ENCODE results near the gene FAM184B.
A peak's percentile ranks its signal among the peaks of the same experiment; 100 is the strongest.

The FAM184B gene

GRCh38 chr4:17763416-17763815, 18.0 kb downstream of the FAM184B start:
- Histone ChIP-seq H3K9me2 (replicated peaks; ENCODE audit: insufficient read depth, low read length) (no peaks in the 10 kb centered on the region), H3K27me3 (replicated peaks; ENCODE audit: insufficient read depth, low read length) (no peaks in the 10 kb centered on the region), H3K4me1 (ENCODE audit: low read length) (no peaks in the 10 kb centered on the region), H3F3A (ENCODE audit: insufficient read depth, low read length) (no peaks in the 10 kb centered on the region), H3K36me3 (replicated peaks; ENCODE audit: insufficient read depth, low read length) (no peaks in the 10 kb centered on the region), H3K4me2 (ENCODE audit: low read depth, low read length) (no peak overlapping the region), H3K27ac (ENCODE audit: low read length) (no peak overlapping the region), H4K20me1 (ENCODE audit: insufficient read depth, low read length) (no peaks in the 10 kb centered on the region), H2AFZ (ENCODE audit: low read length) (no peak overlapping the region), H3K79me2 (ENCODE audit: low read length) (no peaks in the 10 kb centered on the region), H3K9me3 (replicated peaks; ENCODE audit: insufficient read depth, low read length) (no peaks in the 10 kb centered on the region), H3K9ac (ENCODE audit: low read length) (no peak overlapping the region), H3K4me3 (ENCODE audit: low read length) (no peak overlapping the region)
- no peak for TF ChIP-seq EZH2 (optimal IDR thresholded peaks at IDR 0.05; ENCODE audit: low read depth, low read length)
- TF ChIP-seq CTCF (IDR thresholded peaks at IDR 0.05; ENCODE audit: low read length): no peak
- no peak for TF ChIP-seq EZH2phosphoT487 (IDR thresholded peaks at IDR 0.05; ENCODE audit: low read length)
- DNase-seq: no peak

- Histone ChIP-seq H3K4me3 (ENCODE audit: low read length) (no peak overlapping the region), H3K9ac (ENCODE audit: low read length) (no peak overlapping the region), H3F3A (ENCODE audit: insufficient read depth, low read length) (no peaks in the 10 kb centered on the region), H3K4me2 (ENCODE audit: low read depth, low read length) (no peak overlapping the region), H3K27me3 (replicated peaks; ENCODE audit: insufficient read depth, low read length) (no peaks in the 10 kb centered on the region), H4K20me1 (ENCODE audit: insufficient read depth, low read length) (no peaks in the 10 kb centered on the region), H3K79me2 (ENCODE audit: low read length) (no peaks in the 10 kb centered on the region), H2AFZ (ENCODE audit: low read length) (no peak overlapping the region), H3K4me1 (ENCODE audit: low read length) (no peaks in the 10 kb centered on the region), H3K9me3 (replicated peaks; ENCODE audit: insufficient read depth, low read length) (no peaks in the 10 kb centered on the region), H3K27ac (ENCODE audit: low read length) (no peak overlapping the region), H3K36me3 (replicated peaks; ENCODE audit: insufficient read depth, low read length) (no peaks in the 10 kb centered on the region), H3K9me2 (replicated peaks; ENCODE audit: insufficient read depth, low read length) (no peaks in the 10 kb centered on the region)
- TF ChIP-seq EZH2phosphoT487 (IDR thresholded peaks at IDR 0.05; ENCODE audit: low read length): no peak
- TF ChIP-seq CTCF (IDR thresholded peaks at IDR 0.05; ENCODE audit: low read length): peak; percentile 24
- TF ChIP-seq EZH2 (optimal IDR thresholded peaks at IDR 0.05; ENCODE audit: low read depth, low read length): no peak
- DNase-seq: no peak
These were observed 18.7 kb downstream of the FAM184B start for GRCh38 chr4:17762726-17763125.

- Histone ChIP-seq H3K27me3 (replicated peaks; ENCODE audit: insufficient read depth, low read length) (no peaks in the 10 kb centered on the region), H4K20me1 (ENCODE audit: insufficient read depth, low read length) (no peaks in the 10 kb centered on the region), H3K36me3 (replicated peaks; ENCODE audit: insufficient read depth, low read length) (no peaks in the 10 kb centered on the region), H3K4me3 (ENCODE audit: low read length) (no peak overlapping the region), H2AFZ (ENCODE audit: low read length) (no peak overlapping the region), H3K9me3 (replicated peaks; ENCODE audit: insufficient read depth, low read length) (no peaks in the 10 kb centered on the region), H3K79me2 (ENCODE audit: low read length) (no peaks in the 10 kb centered on the region), H3K9ac (ENCODE audit: low read length) (no peak overlapping the region), H3K9me2 (replicated peaks; ENCODE audit: insufficient read depth, low read length) (no peaks in the 10 kb centered on the region), H3K4me2 (ENCODE audit: low read depth, low read length) (no peak overlapping the region), H3F3A (ENCODE audit: insufficient read depth, low read length) (no peaks in the 10 kb centered on the region), H3K4me1 (ENCODE audit: low read length) (no peaks in the 10 kb centered on the region), H3K27ac (ENCODE audit: low read length) (no peak overlapping the region)
- TF ChIP-seq CTCF (IDR thresholded peaks at IDR 0.05; ENCODE audit: low read length) (no peak), EZH2 (optimal IDR thresholded peaks at IDR 0.05; ENCODE audit: low read depth, low read length) (no peak), EZH2phosphoT487 (IDR thresholded peaks at IDR 0.05; ENCODE audit: low read length) (no peak)
- no peak for DNase-seq
These were observed 20.4 kb downstream of the FAM184B start for GRCh38 chr4:17761062-17761461.
